ENCODE results near the gene TBC1D1. TPM values are rescaled to one million over a fixed set of nuclear protein-coding genes. Genes with fewer than 3 reads are reported as not detected.
A peak's percentile ranks its signal among the peaks of the same experiment; 100 is the strongest.

Gene TBC1D1
- total RNA-seq, 1 donor from 2014 or later: 54.5 TPM

DNA sequence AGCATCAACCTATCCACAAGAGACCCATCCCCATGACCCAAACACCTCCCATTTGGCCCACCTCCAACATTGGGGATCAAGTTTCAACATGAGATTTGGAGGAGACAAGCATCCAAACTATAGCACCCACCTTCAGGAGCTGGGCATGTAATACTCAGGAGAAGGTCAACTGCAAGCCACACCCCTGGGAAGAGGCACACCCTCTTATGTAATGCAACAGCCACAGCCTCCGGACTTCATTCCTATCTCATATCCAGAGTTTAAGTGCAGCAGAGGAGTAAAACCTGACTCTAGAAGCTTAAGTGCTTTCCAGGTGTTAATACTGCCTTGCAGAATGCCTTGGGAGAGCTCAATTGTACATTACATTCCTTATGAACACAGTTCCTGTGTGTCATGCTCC is 266.7 kb downstream of the TBC1D1 start:
- no peak for DNase-seq (ENCODE audit: low read depth)
- Histone ChIP-seq H3K4me2 (ENCODE audit: low read length) (no peak overlapping the region), H3K9ac (ENCODE audit: low read length) (no peak overlapping the region), H4K20me1 (ENCODE audit: insufficient read depth, low read length) (no peaks in the 10 kb centered on the region), H2AFZ (ENCODE audit: low read depth, low read length) (no peak overlapping the region), H3K9me3 (ENCODE audit: insufficient read depth, low read depth, low read length) (no peaks in the 10 kb centered on the region), H3K36me3 (ENCODE audit: insufficient read depth, low read length) (no peaks in the 10 kb centered on the region), H3K79me2 (ENCODE audit: insufficient read depth, low read length) (no peaks in the 10 kb centered on the region), H3K27ac (ENCODE audit: low read depth, low read length) (no peak overlapping the region), H3K27me3 (ENCODE audit: insufficient read depth, low read length) (no peaks in the 10 kb centered on the region), H3K4me3 (ENCODE audit: insufficient read depth, low read depth, low read length) (no peak overlapping the region), H3K4me1 (ENCODE audit: insufficient read depth, low read length) (peaks cover 27% of the 10 kb centered on the region)
- Mint-ChIP-seq H3K9me3 (ENCODE audit: unreplicated experiment) (no peaks in the 10 kb centered on the region), H3K27ac (ENCODE audit: unreplicated experiment) (no peak overlapping the region), H3K36me3 (ENCODE audit: low read depth, unreplicated experiment) (no peaks in the 10 kb centered on the region), H3K4me3 (ENCODE audit: unreplicated experiment) (no peak overlapping the region), H3K27me3 (ENCODE audit: low read depth, unreplicated experiment) (no peaks in the 10 kb centered on the region), H3K4me1 (ENCODE audit: low read depth, unreplicated experiment) (peaks cover 33% of the 10 kb centered on the region)
- FAIRE-seq: no peak
- TF ChIP-seq EZH2 (IDR thresholded peaks at IDR 0.05; ENCODE audit: insufficient read depth, low read length): no peak
- TF ChIP-seq, protein P1, sequence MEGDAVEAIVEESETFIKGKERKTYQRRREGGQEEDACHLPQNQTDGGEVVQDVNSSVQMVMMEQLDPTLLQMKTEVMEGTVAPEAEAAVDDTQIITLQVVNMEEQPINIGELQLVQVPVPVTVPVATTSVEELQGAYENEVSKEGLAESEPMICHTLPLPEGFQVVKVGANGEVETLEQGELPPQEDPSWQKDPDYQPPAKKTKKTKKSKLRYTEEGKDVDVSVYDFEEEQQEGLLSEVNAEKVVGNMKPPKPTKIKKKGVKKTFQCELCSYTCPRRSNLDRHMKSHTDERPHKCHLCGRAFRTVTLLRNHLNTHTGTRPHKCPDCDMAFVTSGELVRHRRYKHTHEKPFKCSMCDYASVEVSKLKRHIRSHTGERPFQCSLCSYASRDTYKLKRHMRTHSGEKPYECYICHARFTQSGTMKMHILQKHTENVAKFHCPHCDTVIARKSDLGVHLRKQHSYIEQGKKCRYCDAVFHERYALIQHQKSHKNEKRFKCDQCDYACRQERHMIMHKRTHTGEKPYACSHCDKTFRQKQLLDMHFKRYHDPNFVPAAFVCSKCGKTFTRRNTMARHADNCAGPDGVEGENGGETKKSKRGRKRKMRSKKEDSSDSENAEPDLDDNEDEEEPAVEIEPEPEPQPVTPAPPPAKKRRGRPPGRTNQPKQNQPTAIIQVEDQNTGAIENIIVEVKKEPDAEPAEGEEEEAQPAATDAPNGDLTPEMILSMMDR (IDR thresholded peaks at IDR 0.05; ENCODE audit: insufficient read depth, low read depth, low read length): no peak

DNA sequence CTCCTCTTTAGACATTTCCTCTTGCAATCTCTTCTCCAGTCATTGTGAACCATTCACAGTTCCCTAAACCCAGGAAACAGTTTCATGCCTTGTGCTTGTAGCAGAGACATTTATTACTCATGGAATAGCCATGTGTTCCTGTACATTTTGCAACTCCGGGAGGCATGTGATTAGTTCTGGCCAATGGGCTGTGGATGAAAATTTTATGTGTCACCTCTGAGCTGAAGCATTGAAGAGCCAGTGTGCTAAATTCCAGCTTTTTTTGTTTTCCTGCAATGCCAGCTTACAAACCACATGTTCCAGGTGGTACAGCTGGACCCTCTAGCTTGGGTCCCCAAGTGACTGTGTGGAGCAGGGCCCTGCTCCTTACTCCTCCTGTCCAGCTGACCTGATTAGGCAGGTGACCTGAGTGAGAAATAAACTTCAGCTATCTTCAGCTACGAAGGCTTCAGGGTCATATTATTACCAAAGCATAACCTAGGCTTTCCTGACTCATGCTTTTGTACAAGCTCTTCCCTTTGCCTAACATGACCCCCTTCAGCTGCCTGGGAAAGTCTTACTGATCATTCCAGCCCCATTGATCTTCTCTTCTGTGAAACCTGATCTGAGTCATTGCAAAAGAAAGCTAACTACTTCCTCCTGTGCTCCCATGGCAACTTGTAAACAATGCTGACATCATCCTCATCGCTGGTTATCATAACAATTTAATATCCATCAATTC is 269.8 kb downstream of the TBC1D1 start:
- peak; percentile 94 for DNase-seq (ENCODE audit: low read depth)
- FAIRE-seq: peak; percentile 80
- TF ChIP-seq, protein P1 (IDR thresholded peaks at IDR 0.05; ENCODE audit: insufficient read depth, low read depth, low read length): no peak
- no peak for TF ChIP-seq EZH2 (IDR thresholded peaks at IDR 0.05; ENCODE audit: insufficient read depth, low read length)
- Histone ChIP-seq H3K9ac (ENCODE audit: low read length) (peak overlapping the region; percentile 83), H3K4me3 (ENCODE audit: insufficient read depth, low read depth, low read length) (no peak overlapping the region), H3K9me3 (ENCODE audit: insufficient read depth, low read depth, low read length) (peaks cover 6% of the 10 kb centered on the region), H3K4me1 (ENCODE audit: insufficient read depth, low read length) (peaks cover 35% of the 10 kb centered on the region), H3K79me2 (ENCODE audit: insufficient read depth, low read length) (no peaks in the 10 kb centered on the region), H3K27me3 (ENCODE audit: insufficient read depth, low read length) (no peaks in the 10 kb centered on the region), H3K4me2 (ENCODE audit: low read length) (peak overlapping the region; percentile 68), H3K36me3 (ENCODE audit: insufficient read depth, low read length) (no peaks in the 10 kb centered on the region), H3K27ac (ENCODE audit: low read depth, low read length) (peak overlapping the region; percentile 99), H2AFZ (ENCODE audit: low read depth, low read length) (peak overlapping the region; percentile 14), H4K20me1 (ENCODE audit: insufficient read depth, low read length) (no peaks in the 10 kb centered on the region)
- peaks cover 27% of the 10 kb centered on the region for H3K4me1 Mint-ChIP-seq (ENCODE audit: low read depth, unreplicated experiment)
- H3K36me3 Mint-ChIP-seq (ENCODE audit: low read depth, unreplicated experiment): no peaks in the 10 kb centered on the region
- H3K27me3 Mint-ChIP-seq (ENCODE audit: low read depth, unreplicated experiment): no peaks in the 10 kb centered on the region
- H3K9me3 Mint-ChIP-seq (ENCODE audit: unreplicated experiment): peaks cover 4% of the 10 kb centered on the region
- no peak overlapping the region for H3K4me3 Mint-ChIP-seq (ENCODE audit: unreplicated experiment)
- H3K27ac Mint-ChIP-seq (ENCODE audit: unreplicated experiment): peak overlapping the region; percentile 97

Measured in astrocyte (in vitro differentiated cells and primary cell).